VCaP (cell line): Measurements from ENCODE around the gene USP3.

Source experiments
- H3K27ac ChIP-seq: fragments of 450-650 bp; 2 replicates; pipeline ENCODE4 v1.5.1; 2017
- CTCF ChIP-seq: fragments of 450-650 bp; conservative IDR thresholded peaks from 2 replicates; pipeline ENCODE4 v1.5.1; 2017; ENCODE audit warnings: mild to moderate bottlenecking, moderate library complexity

Gene USP3

DNA sequence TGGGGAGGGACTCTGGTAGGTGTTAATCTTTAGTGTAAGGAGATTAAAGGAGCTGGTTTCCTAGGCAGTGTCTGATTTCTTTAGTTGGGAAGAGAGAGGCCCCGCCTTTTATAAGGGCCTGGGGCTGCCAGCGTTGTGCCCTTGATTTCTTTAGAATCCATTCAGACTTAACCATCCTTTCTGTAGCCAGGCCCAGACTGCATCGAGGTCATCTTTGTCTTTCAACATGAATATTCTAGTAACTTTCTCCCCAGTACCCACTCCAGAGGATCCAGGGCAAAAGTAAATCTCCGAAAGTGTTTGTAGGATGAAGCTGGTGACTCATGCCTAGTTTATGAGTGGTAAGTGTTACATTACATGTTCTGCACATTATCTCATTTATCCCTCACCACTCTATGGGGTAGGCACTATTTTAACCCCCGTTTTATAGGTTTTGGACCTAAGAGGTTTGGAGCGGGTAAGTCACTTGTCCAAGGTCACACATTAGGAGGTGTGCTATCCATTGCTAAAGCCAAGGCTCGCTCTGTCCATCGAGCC, 11.8 kb upstream of the USP3 start:
- H3K27ac ChIP-seq = no peak overlapping the region
- no peak for TF ChIP-seq CTCF

DNA sequence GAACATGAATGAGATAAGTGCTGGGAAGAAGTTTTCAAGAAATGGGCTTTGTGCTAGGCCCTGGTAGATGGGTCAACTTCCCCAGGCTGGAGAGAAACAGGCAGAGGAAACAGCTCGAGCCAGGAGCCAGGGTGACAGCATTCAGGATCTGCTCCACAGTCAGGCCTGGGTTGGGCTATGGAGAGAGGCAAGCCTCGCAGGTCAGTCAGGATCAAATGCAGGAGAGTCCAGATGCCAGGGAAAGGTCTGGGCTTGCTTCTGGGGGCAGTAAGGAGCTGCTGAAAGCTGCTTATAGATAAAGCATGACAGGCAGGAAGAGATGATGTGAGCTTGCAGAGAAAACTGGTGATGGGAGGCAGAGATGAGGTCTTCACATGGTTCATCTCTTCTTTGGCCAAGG, 11.0 kb upstream of the USP3 start:
- no peak for TF ChIP-seq CTCF
- no peak overlapping the region for H3K27ac ChIP-seq

- no peak for TF ChIP-seq CTCF
- no peak overlapping the region for H3K27ac ChIP-seq
Observed at GRCh38 chr15:63494408-63494807, 10.0 kb upstream of the USP3 start.

DNA sequence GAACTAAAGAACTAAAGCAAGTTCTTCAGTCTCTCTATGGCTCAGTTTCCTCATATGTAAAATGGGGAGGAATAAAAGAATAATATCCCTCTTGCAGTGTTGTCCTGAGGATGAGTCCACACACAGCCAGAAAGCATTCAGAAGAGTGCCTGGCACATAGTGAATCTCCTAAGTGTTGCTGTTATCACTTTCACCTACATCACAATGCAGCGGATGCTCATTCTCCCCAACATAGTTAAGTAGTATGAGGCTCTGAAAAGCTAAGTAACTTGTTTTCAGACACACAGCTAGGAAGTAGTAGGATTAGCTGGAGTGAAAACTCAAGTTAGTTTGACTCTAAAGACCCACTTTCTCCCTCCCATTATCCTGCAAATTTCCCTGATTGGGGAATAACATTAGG, 9.1 kb upstream of the USP3 start:
- peak overlapping the region; percentile 98; the same call in 1 of the 2 replicates for H3K27ac ChIP-seq
- TF ChIP-seq CTCF = no peak

DNA sequence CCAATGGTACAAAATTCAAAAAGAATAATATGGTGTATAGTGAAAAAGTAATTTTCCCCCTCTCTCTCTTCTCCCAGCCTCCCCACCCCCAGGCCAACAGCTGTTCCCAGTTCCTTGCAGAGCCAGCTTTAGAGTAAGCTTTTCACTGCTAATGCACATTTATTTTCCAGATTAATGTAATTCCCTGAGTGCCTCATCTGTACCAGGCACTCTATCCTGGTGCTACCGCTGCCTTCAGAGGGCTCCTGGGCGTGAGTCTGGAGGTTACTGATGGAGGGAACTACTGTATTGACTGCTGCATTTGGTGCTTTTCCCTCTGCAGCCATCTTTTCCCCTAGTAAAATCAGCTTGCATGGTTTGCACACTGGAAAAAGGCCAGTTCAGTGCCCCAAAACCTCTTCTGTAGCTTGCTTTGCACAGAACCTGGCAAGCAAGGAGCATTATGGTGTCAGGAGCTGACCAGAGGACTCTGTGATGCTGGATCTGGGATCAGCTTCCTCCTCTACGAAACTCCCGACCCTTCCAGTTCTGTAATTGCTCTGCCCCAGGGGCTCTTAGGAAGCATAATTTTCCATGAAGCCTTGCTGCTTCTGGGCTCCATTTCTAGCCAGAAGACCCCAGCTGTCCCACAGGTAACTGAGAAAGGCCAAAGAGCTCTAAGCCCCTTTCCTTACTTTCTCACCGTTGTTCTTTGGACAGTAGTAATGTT, 8.5 kb upstream of the USP3 start:
- TF ChIP-seq CTCF = no peak
- H3K27ac ChIP-seq = peak overlapping the region; percentile 98

DNA sequence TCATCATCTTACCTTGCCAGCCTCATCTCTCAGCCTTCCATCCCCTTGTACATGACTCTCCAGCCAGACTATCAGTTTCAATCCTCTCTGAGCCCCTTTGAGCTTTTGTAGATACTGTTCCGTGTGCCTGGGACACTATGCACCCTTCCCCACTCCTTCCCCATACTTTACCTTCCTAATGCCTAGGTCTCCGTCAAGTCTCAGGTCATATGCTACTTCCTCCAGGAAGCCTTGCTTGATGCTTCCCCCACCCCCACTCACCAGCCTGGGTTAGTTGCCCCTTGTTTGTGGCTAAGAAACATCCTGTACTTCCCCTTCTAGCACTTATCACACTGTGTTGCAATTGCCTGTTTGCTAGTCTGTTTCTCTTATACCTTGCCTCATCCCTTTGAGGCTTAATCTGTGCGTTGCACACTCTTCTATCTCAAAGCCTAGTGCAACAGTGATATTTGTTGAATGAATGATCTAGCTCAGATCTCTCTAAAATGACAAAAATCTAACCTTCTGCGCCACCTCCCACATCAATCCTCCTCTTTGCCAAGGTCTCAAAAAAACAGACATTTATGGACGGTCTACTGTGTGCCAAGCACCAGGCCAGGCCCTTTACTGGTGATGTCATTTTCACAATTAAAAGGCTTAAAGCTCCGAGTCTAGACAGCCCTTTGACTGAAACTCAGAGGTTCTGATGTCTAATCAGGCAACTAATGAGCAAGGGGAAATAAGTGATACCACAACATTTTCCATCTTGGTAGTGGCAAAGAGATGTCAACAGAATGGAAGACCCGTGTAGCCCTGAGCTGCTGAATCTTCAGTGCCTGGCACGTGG, 6.5 kb upstream of the USP3 start:
- TF ChIP-seq CTCF = no peak
- peak overlapping the region; percentile 98 for H3K27ac ChIP-seq

DNA sequence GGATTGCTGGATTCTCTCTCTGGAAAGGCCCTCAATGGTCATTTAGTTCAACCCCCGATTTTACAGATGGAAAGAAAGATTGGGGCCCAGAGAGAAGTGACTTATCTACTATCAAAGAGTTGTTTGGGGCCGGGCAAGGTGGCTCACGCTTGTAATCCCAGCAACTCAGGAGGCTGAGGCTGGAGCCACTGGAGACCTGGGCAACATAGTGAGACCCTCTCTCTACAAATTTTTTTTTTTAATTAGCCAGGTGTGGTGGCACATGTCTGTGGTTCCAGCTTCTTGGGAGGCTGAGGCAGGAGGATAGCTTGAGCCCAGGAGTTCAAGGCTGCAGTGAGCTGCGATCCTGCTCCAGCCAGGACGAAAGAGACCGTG, 5.2 kb upstream of the USP3 start:
- peak overlapping the region; percentile 98; the same call in 1 of the 2 replicates for H3K27ac ChIP-seq
- TF ChIP-seq CTCF = no peak
